NCI-H2029 treated with DMSO at 0.1 percent for 48 hours (cell line): ENCODE results near the gene MAN1A1.

Source experiments
- DNase-seq: peaks from one replicate; lab custom pipeline; 2025; lab: John Stamatoyannopoulos, UW

MAN1A1 gene

GRCh38 chr6:119269266-119270103, 80.1 kb downstream of the MAN1A1 start:
- DNase-seq = no peak

DNA sequence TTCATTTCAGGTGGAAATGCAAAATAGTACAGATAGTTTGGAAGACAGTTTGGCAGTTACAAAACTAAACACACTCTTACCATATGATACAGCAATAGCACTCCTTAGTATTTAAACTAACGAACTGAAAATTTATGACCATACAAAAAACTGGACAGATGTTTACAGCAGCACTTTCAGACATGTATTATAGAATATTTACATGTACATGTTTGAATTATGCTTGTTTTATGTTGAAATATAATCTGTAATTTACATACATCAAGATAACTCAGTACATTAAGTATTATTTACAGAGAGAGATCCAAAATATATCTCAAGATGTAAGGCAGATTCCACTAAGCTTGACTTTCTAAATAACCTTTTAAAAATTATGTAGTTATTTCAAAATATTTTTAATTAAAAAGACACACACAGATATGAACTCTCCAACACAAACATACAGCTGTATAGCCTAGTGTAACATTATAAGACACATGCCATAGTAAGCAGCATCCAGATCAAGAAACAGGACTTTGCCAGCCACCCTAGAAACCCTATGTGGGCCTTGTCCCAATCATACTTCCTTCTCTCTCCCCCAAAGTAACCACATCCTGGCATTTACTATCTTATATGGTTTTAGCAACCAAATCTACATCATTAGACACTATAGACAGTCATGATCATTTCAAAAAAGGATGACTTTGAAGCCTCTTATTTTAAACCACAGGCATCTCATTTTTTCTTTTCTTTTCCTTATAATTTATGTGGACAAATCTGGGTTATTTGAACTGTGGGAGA, 82.2 kb downstream of the MAN1A1 start:
- DNase-seq = no peak

DNA sequence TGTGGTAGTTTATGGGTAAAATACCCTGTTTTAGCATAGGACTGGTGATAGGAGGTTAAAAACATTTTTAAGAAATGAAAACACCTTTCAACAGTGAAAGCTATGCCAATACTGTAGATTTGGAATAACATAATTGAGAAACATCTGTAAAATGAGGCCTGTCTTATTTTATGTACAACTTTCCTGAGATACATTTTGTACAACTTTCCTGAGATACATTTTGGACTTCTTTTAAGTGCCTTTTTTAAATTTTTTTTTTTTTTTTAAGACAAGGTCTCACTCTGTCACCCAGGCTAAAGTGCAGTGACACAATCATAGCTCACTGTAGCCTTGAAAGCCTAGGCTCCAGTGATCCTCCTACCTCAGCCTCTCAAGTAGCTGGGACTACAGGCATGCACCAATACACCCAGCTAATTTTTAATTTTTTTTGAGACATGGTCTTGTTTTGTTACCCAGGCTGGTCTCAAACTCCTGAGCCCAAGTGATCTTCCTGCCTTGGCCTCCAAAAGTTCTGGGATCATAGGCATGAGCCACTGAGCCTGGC, 84.6 kb downstream of the MAN1A1 start:
- no peak for DNase-seq

DNA sequence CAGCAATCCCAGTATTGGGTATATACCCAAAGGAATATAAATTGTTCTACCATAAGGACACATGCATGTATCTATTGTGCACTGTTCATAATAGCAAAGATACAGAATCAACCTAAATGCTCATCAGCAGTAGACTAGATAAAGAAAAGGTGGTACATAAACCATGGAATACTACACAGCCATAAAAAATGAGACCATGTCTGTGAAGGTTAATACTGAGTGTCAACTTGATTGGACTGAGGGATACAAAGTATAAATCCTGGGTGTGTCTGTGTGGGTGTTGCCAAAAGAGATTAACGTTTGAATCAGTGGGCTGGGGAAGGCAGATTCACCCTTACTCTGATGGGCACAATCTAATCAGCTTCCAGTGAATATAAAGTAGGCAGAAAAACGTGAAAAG, 86.9 kb downstream of the MAN1A1 start:
- no peak for DNase-seq

- DNase-seq = no peak
Observed at GRCh38 chr6:119261944-119262284, 87.6 kb downstream of the MAN1A1 start.

DNA sequence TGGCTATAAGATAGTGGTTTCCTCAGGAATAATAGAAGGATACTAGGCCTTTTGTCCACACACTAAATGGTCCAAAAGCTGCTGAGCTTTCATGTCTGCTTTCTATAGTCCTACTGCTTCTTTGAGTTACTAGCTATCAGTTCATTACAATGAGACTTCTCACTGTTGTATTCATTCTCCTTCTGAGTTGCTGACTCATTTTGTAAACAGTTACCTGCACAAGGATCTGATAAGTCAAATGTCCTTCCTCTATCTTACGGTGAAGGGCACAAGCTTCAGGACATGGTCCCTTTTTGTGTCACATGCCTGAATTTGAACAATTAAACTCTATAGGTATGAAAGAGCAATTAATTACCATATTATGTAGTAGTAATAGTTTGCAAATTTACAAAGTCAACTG, 90.5 kb downstream of the MAN1A1 start:
- no peak for DNase-seq

- no peak for DNase-seq
Observed at GRCh38 chr6:119257726-119258125, 91.8 kb downstream of the MAN1A1 start.

DNA sequence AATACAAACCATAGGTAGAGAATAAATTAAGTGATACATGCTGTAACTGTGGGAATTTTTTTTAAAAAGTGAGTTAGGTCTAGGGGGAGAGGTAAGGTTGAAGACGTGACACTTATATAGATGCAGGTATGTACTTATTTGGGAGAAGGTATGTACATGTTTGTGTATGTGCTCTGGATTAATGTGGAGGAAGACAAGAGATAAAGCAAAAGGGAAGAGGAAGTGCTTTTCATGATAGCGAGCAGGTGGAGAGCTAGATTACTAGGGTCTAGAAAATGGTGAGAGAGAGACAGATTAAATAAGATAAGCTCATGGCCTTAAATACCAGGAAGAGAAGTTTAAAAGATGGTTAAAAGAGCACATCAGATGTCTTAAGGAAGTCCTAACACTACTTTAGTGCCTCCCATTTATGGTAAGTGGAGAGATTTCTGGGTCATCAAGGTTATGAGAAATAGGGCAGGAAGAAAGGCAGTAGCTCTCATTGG, 92.5 kb downstream of the MAN1A1 start:
- DNase-seq = no peak

DNA sequence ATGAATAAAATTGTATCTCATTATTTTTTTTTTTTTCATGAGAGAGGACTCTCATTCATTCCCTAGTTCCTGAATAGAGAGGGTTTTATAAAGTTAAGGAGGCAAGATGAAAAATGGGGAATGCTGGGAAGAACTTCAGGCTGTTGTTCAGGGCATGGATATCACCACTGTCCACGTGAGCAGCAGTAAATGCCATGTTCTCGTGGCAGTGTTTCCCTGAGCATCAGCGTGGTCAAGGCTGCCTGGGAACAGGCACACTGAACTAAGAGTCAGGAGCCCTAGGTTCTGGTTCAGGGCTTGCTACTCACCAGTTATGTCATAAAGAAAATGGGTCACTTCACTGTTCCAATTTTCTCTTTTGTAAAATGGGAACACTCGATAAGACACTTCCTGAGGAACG, 93.2 kb downstream of the MAN1A1 start:
- DNase-seq = no peak

DNA sequence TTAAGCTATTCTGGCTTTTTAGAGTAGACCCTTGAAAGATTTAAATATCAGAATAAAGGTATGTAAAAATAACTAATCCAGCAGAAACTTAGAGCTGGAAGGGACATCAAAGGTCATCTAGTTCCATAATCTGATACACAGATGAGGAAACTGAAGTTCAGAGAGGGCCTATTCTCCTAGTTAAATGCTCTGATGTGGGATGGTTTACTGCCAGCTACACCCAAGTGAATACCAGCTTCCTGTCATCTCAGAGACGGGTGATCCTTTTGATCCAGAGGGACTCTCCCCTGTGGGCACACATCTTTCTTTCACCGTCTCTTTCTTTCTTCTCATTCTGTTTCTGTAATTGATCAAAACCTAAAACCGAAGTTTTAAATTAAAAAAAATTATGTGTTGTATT, 94.1 kb downstream of the MAN1A1 start:
- no peak for DNase-seq

- DNase-seq = no peak
Observed at GRCh38 chr6:119250036-119250435, 99.5 kb downstream of the MAN1A1 start.

- DNase-seq = no peak
Observed at GRCh38 chr6:119249319-119249718, 100.2 kb downstream of the MAN1A1 start.

DNA sequence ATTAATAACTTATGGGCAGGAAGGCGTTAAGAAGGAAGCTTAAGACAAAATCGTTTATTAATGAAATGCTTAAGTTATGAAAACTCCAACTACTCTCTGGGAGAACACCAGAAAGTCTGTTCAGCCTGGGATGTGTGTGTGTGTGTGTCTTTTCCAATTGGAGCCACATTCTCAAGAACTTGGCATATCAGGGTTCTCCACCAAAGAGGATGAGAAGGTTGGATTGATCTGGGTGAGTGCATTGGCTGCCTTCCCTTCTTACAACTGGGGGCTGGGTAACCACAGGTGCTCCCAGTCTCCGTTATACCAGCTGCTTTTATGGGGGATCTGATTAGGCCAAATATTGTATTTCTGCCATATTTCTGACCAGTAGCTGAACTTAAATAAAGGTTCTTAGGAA, 102.1 kb downstream of the MAN1A1 start:
- no peak for DNase-seq

DNA sequence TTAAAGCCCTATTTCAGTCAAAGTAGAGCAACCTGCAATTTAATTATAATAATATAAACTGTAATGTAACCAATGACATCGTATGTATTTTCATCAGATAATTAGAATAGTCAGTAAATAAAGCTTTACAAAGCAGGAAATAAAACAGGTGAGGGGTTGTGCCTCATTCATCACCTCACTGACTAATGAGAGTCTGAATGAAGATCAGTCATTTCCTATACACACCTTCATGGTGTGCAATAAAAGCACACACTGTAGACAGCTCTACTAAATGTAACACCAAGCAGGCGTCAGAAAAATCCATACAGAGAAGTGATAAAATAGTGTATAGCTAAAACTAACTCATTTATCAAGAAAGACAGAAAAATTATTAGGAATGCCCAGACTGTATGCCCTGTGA, 105.9 kb downstream of the MAN1A1 start:
- DNase-seq = no peak

DNA sequence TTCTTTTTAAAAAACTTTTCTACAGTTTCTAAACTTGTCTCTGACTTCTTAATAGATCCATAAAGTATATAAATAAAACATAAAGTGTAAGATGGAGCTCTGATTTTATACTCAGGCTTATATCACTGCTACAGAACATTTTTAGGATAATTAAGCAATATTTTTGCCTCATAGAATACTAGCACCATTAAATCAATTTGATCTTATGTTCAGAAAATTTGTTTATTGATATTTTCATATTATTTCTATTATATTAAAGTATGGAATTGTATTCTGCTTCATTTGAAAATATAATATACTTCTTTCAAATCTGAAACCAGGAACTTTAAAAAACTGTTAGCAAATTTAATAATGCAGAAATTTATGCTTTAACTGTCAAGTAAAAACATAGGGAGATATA, 106.5 kb downstream of the MAN1A1 start:
- DNase-seq = no peak

DNA sequence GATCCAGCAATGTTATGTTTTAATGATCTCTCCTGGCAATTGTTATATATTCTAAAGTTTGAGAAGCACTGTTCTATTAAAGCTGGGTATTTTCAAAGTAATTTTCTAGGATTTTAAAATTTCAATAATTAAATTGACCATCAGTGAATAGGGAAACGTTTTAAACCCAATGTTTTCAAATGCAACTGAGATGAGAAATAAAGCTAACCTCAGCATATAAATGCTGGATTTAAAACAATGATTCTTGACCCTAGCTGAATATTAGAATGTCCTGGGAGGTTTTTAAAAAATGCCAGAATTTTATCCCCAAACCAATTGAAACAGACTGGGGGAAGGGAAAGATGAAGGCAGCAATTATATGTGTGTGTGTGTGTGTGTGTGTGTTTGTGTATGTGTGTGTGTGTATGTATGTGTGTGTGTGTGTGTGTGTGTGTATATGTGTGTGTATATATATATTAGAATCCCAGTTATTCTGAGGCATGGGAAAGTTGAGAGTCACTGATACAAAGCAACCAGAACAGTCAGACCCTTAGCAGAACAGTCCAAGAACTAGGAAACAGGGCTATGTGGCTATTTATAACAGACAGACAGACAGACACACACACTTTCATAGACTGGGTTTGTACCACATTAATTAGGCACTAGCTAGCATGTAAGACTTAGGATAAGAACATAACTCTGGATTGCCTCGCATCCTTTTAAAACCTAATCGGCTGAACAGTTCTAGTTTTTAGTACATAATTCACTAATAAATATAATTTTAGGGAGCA, 107.8 kb downstream of the MAN1A1 start:
- DNase-seq = no peak

DNA sequence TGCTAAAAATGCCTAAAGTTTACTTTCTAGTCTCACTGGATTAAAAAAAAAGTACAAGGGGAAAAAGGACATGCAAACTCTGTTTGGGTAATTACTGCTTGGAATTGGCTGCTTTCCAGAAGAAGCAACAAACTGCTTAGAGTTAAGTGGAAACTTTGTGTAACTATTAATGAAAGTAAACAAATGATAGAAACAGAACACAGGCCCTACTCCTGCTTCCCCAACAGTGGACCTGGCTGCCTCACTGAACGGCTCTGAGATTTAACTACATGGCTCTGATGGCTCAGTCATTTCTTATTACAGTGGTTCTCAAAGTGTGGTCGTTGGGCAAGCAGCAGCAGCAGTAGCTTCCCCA, 108.5 kb downstream of the MAN1A1 start:
- DNase-seq = no peak

GRCh38 chr6:119240257-119241110, 109.1 kb downstream of the MAN1A1 start:
- no peak for DNase-seq

DNA sequence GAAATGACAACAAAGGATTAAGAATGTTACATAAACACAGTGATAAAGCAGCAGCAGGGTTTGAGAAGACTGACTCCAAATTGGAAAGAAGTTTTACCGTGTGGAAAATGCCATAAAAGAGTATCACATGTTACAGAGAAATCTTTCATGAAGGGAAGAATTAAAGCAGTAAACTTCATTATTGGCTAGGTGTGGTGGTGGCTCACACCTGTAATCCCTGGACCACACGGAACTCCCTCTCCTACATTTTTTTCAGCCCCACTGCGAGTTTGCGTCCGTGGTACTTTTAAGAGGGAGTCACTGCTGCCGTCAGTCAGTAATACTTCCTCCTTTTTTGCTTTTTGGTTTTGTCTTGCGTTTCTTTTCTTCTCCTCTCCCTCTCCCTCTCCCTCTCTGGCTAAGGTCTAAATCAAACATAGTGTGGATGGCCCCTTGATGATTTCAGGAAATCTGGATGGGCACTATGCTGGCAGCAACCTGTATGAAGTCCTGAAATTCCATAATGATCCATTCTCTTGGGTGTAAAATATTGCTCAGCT, 112.3 kb downstream of the MAN1A1 start:
- DNase-seq = no peak

DNA sequence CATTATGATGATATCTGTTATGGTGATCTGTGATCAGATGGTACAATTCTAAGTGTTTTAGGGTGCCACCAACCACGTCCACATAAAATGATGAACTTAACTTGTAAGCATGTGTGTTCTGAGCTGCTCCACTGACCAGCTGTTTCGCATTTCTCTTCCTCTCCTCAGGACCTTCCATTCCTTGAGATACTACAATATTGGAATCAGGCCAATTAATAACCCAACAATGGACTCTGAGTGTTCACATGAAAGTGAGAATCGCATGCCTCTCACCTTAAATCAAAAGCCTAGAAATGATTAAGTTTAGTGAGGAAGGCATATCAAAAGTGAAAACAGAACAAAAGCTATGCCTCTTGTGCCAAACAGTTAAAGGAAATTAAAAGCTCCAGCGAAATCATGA, 114.6 kb downstream of the MAN1A1 start:
- no peak for DNase-seq

GRCh38 chr6:119234457-119234856, 115.1 kb downstream of the MAN1A1 start:
- DNase-seq = no peak
